HUES64 (cell line): ENCODE results near the gene NFAT5.

Experiments used
- H3K27ac ChIP-seq: 2 replicates; pipeline ENCODE4 v1.7.0; 2013; ENCODE audit warnings: low read depth, low read length, inconsistent platforms
- H3K27me3 ChIP-seq: 2 replicates; pipeline ENCODE4 v1.6.1; 2013; ENCODE audit warnings: mild to moderate bottlenecking, low read length; ENCODE audit not compliant: insufficient read depth
- H3K36me3 ChIP-seq: 2 replicates; pipeline ENCODE4 v1.6.1; 2013; ENCODE audit warnings: mild to moderate bottlenecking, low read length; ENCODE audit not compliant: insufficient read depth
- H3K4me1 ChIP-seq: 2 replicates; pipeline ENCODE4 v1.6.1; 2013; ENCODE audit warnings: mild to moderate bottlenecking, low read length, moderate library complexity; ENCODE audit not compliant: insufficient read depth
- H3K4me3 ChIP-seq: 2 replicates; pipeline ENCODE4 v1.5.1; 2013; ENCODE audit warnings: mild to moderate bottlenecking, low read length, moderate library complexity
- H3K9ac ChIP-seq: 2 replicates; pipeline ENCODE4 v1.6.1; 2013; ENCODE audit warnings: mild to moderate bottlenecking, low read depth, low read length
- H3K9me3 ChIP-seq: 2 replicates; pipeline ENCODE4 v1.6.1; 2013; ENCODE audit warnings: low read depth, low read length; ENCODE audit not compliant: insufficient read depth
- WGBS: fragments of 150-250, 120-280 bp; methylation state at CpG from one replicate; pipeline ENCODE4 v1.1.7; 2013; ENCODE audit warnings: missing lambda C conversion rate; 5-methylcytosine and 5-hydroxymethylcytosine counted together

NFAT5 gene

DNA sequence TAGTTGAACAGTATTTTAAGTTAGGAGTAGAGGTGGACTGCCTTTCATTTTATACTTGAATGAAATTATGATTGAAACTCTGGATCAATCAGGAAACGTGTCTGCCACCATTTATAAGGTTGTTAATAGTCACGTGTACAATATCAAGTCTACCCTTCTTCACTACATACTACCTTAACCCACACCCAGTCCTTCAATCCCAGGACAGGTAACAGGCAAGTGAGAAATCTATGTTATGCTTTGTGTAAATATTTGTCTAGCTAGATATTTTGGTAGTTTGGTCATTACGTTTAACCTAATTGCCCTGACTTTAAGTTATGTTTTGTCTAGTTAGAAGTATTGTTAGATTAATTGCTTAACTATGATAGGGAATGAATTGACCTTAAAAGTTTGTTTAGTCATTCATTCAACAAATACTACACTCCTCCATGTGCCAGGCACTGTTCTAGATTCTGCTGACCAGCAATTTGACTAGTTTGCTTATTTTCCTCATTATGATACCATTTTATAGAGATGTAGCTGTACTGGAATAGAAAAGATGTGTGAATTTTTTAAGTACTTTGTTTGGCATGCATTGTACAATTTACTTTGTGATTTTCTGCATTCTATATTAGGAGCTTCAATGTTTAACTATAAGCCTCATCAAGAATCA, 88.6 kb downstream of the NFAT5 start:
- Histone ChIP-seq H3K4me1 (no peaks in the 10 kb centered on the region), H3K36me3 (peaks cover 70% of the 10 kb centered on the region), H3K4me3 (no peak overlapping the region), H3K27me3 (no peaks in the 10 kb centered on the region), H3K27ac (no peak overlapping the region), H3K9ac (no peak overlapping the region), H3K9me3 (no peaks in the 10 kb centered on the region)
- 97% methylated on average over 3 of the region's 3 CpGs for WGBS

GRCh38 chr16:69660166-69660565, 94.4 kb downstream of the NFAT5 start:
- Histone ChIP-seq H3K4me3 (no peak overlapping the region), H3K9ac (no peak overlapping the region), H3K27me3 (no peaks in the 10 kb centered on the region), H3K4me1 (no peaks in the 10 kb centered on the region), H3K27ac (no peak overlapping the region), H3K36me3 (peaks cover 62% of the 10 kb centered on the region), H3K9me3 (no peaks in the 10 kb centered on the region)
- WGBS = 98% methylated on average over 4 of the region's 4 CpGs

DNA sequence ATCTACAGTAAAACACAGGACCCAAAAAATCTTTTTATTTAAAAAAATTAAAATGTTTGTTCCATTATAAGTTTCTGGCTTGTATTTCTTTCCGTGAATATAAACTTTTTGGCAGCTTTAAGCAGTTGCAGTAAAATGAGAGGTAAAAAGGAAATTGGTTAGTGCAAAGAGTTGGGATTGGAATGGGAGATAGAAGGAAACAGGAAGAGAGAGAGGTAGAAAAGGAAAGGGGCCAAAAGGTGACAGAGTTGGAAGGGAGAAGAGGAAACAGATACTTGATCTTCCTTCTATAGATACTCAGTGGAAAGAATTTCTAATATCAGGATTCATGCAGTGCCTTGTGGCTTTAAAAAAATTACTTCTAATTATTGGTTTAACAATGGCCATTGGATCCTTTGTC, 97.1 kb downstream of the NFAT5 start:
- whole genome bisulfite sequencing = 92% methylated on average over 1 of the region's 1 CpG
- H3K27ac ChIP-seq = no peak overlapping the region
- no peaks in the 10 kb centered on the region for H3K4me1 ChIP-seq
- no peak overlapping the region for H3K9ac ChIP-seq
- H3K36me3 ChIP-seq = peaks cover 44% of the 10 kb centered on the region
- H3K27me3 ChIP-seq = no peaks in the 10 kb centered on the region
- no peak overlapping the region for H3K4me3 ChIP-seq
- H3K9me3 ChIP-seq = no peaks in the 10 kb centered on the region

DNA sequence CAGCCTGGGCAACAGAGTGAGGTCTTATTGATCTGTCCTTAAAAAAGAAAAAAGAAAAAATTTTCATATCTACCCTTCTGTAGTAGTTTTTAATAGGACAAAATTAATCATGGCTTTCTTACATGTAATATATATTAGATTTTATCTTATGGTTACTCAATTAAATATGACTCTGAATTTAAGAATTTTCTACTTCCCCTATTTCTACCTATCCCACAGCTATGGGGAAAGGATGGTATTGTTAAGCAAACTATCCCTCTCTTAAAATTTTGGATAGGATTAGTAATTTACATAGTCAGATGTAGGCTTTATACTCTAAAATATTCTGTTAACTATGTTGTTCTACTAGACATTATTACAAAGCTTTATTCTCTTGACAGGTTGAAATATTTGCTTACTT, 98.1 kb downstream of the NFAT5 start:
- Histone ChIP-seq H3K27ac (no peak overlapping the region), H3K4me3 (no peak overlapping the region), H3K9ac (no peak overlapping the region), H3K36me3 (peaks cover 49% of the 10 kb centered on the region), H3K9me3 (no peaks in the 10 kb centered on the region), H3K4me1 (no peaks in the 10 kb centered on the region), H3K27me3 (no peaks in the 10 kb centered on the region)

DNA sequence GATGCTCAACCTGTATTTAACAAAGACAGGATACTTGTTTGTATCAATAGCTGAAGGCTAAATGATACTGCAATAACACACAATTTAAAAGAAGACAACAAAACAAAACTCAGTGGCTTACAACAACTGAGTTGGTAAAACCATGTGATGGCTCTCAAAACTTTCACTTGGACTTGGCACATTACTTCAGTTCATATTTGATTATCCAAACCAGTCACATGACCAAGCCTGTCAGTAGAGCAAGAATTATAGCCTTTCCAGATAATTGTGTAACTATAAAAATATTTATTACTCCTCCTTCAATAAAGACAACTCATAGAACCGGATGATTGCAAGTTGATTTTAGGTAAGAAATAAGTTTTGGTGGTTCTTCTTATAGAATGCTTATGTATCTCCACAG, 103.8 kb downstream of the NFAT5 start:
- WGBS = 91% methylated on average over 1 of the region's 1 CpG
- Histone ChIP-seq H3K4me1 (no peaks in the 10 kb centered on the region), H3K9me3 (no peaks in the 10 kb centered on the region), H3K27ac (no peak overlapping the region), H3K36me3 (peaks cover 49% of the 10 kb centered on the region), H3K9ac (no peak overlapping the region), H3K27me3 (no peaks in the 10 kb centered on the region), H3K4me3 (no peak overlapping the region)

DNA sequence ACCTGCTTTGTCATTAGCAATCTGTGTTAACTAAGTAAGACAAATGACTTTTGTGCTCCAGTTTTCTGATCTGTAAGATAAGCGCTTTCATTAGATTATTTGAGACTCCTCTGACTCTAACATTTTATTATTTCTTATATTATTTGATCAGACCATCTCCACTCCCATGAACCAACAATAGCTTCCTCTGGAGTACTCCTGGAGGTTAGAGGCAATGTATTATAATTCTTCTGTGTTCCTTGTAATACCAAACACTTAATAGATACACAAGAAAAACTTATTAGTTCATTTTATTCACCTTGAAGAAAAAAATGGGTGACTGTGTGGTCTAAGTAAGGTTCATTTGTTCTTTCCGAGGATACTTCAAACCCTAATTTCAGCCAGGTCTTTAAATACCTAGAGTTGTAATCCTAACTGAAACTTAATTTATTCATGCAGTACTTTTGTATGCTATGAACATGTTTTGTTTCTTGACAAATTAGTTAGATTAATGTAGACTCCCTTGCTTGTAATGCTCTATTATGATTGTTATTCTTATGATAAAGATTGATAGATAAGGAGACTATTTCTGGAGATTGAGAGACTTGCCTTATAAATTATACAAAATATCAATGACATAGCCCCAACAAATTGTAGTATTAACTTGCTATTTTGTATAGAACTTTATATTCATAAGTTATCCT, 106.7 kb downstream of the NFAT5 start:
- H3K9ac ChIP-seq = no peak overlapping the region
- no peak overlapping the region for H3K27ac ChIP-seq
- no CpG with 5 or more reads among the region's 2 CpGs for WGBS
- peaks cover 67% of the 10 kb centered on the region for H3K36me3 ChIP-seq
- no peaks in the 10 kb centered on the region for H3K27me3 ChIP-seq
- H3K9me3 ChIP-seq = no peaks in the 10 kb centered on the region
- H3K4me3 ChIP-seq = no peak overlapping the region
- H3K4me1 ChIP-seq = no peaks in the 10 kb centered on the region

DNA sequence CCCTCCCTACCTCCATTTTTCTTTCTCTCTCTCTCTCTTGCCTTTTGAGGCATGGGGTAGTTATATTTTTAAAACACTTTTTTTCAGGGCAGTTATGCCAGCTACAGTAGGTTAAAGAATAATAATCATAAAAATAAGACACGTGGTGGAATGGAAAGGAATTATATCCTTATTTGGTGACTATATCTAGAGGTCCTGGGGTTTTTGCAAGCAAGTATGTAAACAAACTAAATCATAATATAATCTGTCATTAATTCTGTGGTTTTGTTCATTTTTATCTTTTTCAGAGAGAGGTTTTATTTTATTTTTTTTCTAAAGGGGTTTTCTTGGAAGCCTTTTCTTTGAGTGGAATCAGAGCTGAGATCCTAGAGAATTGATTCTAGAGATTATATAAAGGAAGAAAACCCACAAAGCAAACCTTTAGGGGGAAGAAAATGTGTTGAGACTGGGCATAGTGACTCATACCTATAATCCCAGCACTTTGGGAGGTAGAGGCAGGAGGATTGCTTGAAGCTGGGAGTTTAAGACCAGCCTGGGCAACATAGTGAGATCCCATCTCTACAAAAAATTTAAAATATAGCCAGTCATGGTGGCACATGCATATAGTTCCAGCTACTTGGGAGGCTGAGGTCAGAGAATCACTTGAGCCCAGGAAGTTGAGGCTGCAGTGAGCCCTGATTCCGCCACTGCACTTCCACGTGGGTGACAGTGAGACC, 107.4 kb downstream of the NFAT5 start:
- Histone ChIP-seq H3K9me3 (no peaks in the 10 kb centered on the region), H3K36me3 (peaks cover 70% of the 10 kb centered on the region), H3K4me1 (no peaks in the 10 kb centered on the region), H3K27me3 (no peaks in the 10 kb centered on the region), H3K27ac (no peak overlapping the region), H3K9ac (no peak overlapping the region), H3K4me3 (no peak overlapping the region)
- WGBS = 67% methylated on average over 3 of the region's 3 CpGs

DNA sequence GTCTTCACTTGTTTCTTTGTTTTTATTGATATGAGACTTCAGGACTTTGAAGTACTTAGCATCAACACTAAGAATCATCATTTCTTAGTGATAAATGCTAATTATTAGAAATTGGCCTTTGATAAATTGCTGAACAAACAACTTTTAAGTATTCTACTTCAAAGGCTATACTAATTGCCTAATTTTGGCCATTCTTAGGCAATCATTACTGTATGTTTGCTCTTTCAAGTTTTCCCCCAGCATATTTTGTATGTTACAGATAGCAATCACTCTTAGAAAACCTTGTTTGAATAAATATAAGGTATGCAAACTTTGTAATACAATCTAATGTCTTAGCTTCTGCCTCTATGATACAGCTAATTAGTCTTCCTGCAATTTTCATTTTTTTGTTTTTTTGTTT, 114.6 kb downstream of the NFAT5 start:
- no peaks in the 10 kb centered on the region for H3K4me1 ChIP-seq
- no peaks in the 10 kb centered on the region for H3K27me3 ChIP-seq
- H3K9ac ChIP-seq = no peak overlapping the region
- no peak overlapping the region for H3K4me3 ChIP-seq
- no peaks in the 10 kb centered on the region for H3K9me3 ChIP-seq
- H3K36me3 ChIP-seq = peaks cover 75% of the 10 kb centered on the region
- H3K27ac ChIP-seq = no peak overlapping the region

- 100% methylated on average over 2 of the region's 2 CpGs for WGBS
Measured at GRCh38 chr16:69688589-69688988, 122.8 kb downstream of the NFAT5 start.

GRCh38 chr16:69691980-69692911, 126.5 kb downstream of the NFAT5 start:
- Histone ChIP-seq H3K27me3 (no peaks in the 10 kb centered on the region), H3K4me1 (no peaks in the 10 kb centered on the region), H3K9me3 (no peaks in the 10 kb centered on the region), H3K27ac (no peak overlapping the region), H3K36me3 (peaks cover 71% of the 10 kb centered on the region), H3K4me3 (no peak overlapping the region), H3K9ac (no peak overlapping the region)
- WGBS = 93% methylated on average over 4 of the region's 4 CpGs

More at GRCh38 chr16:69688589-69688988, 122.8 kb downstream of the NFAT5 start:
- H3K36me3 ChIP-seq = peaks cover 49% of the 10 kb centered on the region
- H3K9ac ChIP-seq = no peak overlapping the region
- H3K27ac ChIP-seq = no peak overlapping the region
- H3K4me3 ChIP-seq = no peak overlapping the region
- H3K9me3 ChIP-seq = no peaks in the 10 kb centered on the region
- H3K27me3 ChIP-seq = no peaks in the 10 kb centered on the region
- no peaks in the 10 kb centered on the region for H3K4me1 ChIP-seq

GRCh38 chr16:69693916-69694315, 128.2 kb downstream of the NFAT5 start:
- Histone ChIP-seq H3K4me3 (no peak overlapping the region), H3K9ac (no peak overlapping the region), H3K4me1 (no peaks in the 10 kb centered on the region), H3K9me3 (no peaks in the 10 kb centered on the region), H3K36me3 (peaks cover 75% of the 10 kb centered on the region), H3K27me3 (no peaks in the 10 kb centered on the region), H3K27ac (no peak overlapping the region)
- WGBS = 89% methylated on average over 2 of the region's 2 CpGs
